ENCODE measurements around the gene LMOD1.

DNA sequence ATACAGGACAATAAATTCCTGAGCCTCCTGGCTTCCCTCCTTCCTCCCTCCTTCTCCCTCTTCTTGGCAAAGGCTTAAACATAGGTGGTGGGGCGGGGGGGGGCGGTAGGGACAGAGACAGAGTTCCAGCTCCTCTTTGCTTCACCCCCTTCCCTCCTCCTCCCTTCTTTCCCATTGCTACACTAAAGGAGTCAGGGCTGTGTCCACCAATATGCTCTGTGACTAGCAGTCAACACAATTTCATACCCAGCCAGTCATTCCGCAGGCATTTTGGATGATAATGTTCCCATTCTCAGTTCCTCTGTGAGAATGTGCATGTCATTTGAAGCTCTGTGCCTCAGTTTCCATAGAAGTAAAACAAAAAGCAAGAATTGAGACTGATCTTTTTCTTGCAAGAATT, 1.7 kb downstream of the LMOD1 start:
- TF ChIP-seq EZH2 (IDR thresholded peaks at IDR 0.05; ENCODE audit: borderline replicate concordance, low read depth, low read length, severe bottlenecking): no peak
- TF ChIP-seq, protein P1, sequence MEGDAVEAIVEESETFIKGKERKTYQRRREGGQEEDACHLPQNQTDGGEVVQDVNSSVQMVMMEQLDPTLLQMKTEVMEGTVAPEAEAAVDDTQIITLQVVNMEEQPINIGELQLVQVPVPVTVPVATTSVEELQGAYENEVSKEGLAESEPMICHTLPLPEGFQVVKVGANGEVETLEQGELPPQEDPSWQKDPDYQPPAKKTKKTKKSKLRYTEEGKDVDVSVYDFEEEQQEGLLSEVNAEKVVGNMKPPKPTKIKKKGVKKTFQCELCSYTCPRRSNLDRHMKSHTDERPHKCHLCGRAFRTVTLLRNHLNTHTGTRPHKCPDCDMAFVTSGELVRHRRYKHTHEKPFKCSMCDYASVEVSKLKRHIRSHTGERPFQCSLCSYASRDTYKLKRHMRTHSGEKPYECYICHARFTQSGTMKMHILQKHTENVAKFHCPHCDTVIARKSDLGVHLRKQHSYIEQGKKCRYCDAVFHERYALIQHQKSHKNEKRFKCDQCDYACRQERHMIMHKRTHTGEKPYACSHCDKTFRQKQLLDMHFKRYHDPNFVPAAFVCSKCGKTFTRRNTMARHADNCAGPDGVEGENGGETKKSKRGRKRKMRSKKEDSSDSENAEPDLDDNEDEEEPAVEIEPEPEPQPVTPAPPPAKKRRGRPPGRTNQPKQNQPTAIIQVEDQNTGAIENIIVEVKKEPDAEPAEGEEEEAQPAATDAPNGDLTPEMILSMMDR (IDR thresholded peaks at IDR 0.05; ENCODE audit: borderline replicate concordance, extremely low read depth, low read length, poor library complexity, severe bottlenecking): no peak

Measured in DND-41 (cell line).